K562 (cell line): ENCODE measurements around the gene GPN3. TPM values are rescaled to one million over a fixed set of nuclear protein-coding genes. Genes with fewer than 3 reads are reported as not detected.
A peak's percentile ranks its signal among the peaks of the same experiment; 100 is the strongest.

Experiments
- BRD4 ChIP-seq: fragments of 200-600 bp; sonication (generic); IDR thresholded peaks from 2 replicates; pipeline ENCODE4 v1.6.1; 2017; ENCODE audit warnings: inconsistent platforms
- CBFA2T2 ChIP-seq: fragments of 450-650 bp; conservative IDR thresholded peaks from 2 replicates; pipeline ENCODE4 v1.6.1; 2017; ENCODE audit warnings: mild to moderate bottlenecking
- PML ChIP-seq: IDR thresholded peaks from 2 replicates; pipeline ENCODE4 v1.6.1; 2012; ENCODE audit warnings: low read length, inconsistent platforms
- TAF9B ChIP-seq: fragments of 450-650 bp; IDR thresholded peaks from 2 replicates; pipeline ENCODE4 v1.6.1; 2018; ENCODE audit warnings: mild to moderate bottlenecking; ENCODE audit not compliant: partially characterized antibody
- UBTF ChIP-seq, 2 experiments: IDR thresholded peaks; 2 replicates each; pipeline ENCODE4 v1.6.1; 2012; ENCODE audit warnings: improper control_type of control experiment in 2 of 2, low read depth in 2 of 2, low read length in 2 of 2, borderline replicate concordance in 1 of 2
- ZNF140 ChIP-seq: fragments of 250-450 bp; sonication (Bioruptor Pico); IDR thresholded peaks from 2 replicates; pipeline ENCODE4 v1.8.0; 2021; ENCODE audit warnings: moderate library complexity, mild to moderate bottlenecking, inconsistent platforms
- ZNF324 ChIP-seq: fragments of 250-450 bp; sonication (Bioruptor Pico); IDR thresholded peaks from 2 replicates; pipeline ENCODE4 v1.4.0; 2020; ENCODE audit warnings: mild to moderate bottlenecking
- ZNF436 ChIP-seq: fragments of 250-450, 450-650 bp; sonication (Bioruptor Pico); formaldehyde crosslinking; IDR thresholded peaks from 2 replicates; pipeline ENCODE4 v1.7.0; 2020; ENCODE audit warnings: mild to moderate bottlenecking
- ZNF561 ChIP-seq: fragments of 450-650 bp; formaldehyde crosslinking; conservative IDR thresholded peaks from 2 replicates; pipeline ENCODE4 v1.4.0; 2020; ENCODE audit warnings: mild to moderate bottlenecking, moderate library complexity
- ZNF609 ChIP-seq: sonication (generic); formaldehyde crosslinking; IDR thresholded peaks from 2 replicates; pipeline ENCODE4 v1.8.1; 2023; ENCODE audit warnings: missing genetic modification reagents, mild to moderate bottlenecking, borderline replicate concordance
- polyA plus RNA-seq, 8 experiments: library from polyadenylated mRNA; depleted of rRNA in 4 of 8; stranded (reverse) in 5 of 8; unstranded in 3 of 8; fragments of >200 nt; fragmentation: Nextera tagmentation in 2 of 8; fragmentation: Illumina TruSeq in 1 of 8; extraction: Ambion mirVana in 2 of 8; extraction: Trizol in 1 of 8; gene quantifications; 2 replicates each; pipeline versions ENCODE4 v1.2.1 to v1.2.3, GENCODE V29; 2011 to 2014; ENCODE audit warnings: inconsistent platforms in 1 of 8, missing spikeins in 1 of 8
- total RNA-seq, 7 experiments: library from RNA; depleted of rRNA in 6 of 7; stranded (reverse); fragments of >200 nt in 6 of 7; fragmentation: Illumina TruSeq in 2 of 7; extraction: Trizol in 2 of 7; gene quantifications; 2 replicates each; pipeline versions ENCODE4 v1.2.1 to v1.2.3, GENCODE V29; 2011 to 2021; ENCODE audit warnings: low replicate concordance in 1 of 7
- TF ChIP-seq, protein P1 (sequence below): fragments of 250-450 bp; sonication (Bioruptor Pico); IDR thresholded peaks from 2 replicates; pipeline ENCODE4 v1.4.0; 2020

The GPN3 gene
- total and polyA plus RNA-seq, 9 of the 15 experiments (the other 6 are each of a cell fraction or from before 2014, with no cell fraction given), result 35.8 to 123 (median 64.2) TPM

- no peak; the same call in 1 of the 2 replicates for TF ChIP-seq ZNF609
- no peak for TF ChIP-seq BRD4
- TF ChIP-seq ZNF561 (CRISPR knock-in tag), result no peak
- 0 out of 4 replicates have a peak, but pooled peaks of 1 of the 2 experiments have one; percentile 37 for TF ChIP-seq UBTF (IDR thresholded peaks at IDR 0.05; ENCODE audit: borderline replicate concordance in 1 of 2, low read depth in 2 of 2, low read length in 2 of 2)
- TF ChIP-seq CBFA2T2, result no peak
- TF ChIP-seq ZNF324 (CRISPR knock-in tag), result no peak
- no peak for TF ChIP-seq ZNF140
- TF ChIP-seq, protein P1, sequence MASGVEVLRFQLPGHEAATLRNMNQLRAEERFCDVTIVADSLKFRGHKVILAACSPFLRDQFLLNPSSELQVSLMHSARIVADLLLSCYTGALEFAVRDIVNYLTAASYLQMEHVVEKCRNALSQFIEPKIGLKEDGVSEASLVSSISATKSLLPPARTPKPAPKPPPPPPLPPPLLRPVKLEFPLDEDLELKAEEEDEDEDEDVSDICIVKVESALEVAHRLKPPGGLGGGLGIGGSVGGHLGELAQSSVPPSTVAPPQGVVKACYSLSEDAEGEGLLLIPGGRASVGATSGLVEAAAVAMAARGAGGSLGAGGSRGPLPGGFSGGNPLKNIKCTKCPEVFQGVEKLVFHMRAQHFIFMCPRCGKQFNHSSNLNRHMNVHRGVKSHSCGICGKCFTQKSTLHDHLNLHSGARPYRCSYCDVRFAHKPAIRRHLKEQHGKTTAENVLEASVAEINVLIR, result no peak
- no peak for TF ChIP-seq TAF9B
- TF ChIP-seq PML, result peak; percentile 68
- TF ChIP-seq ZNF436 (CRISPR knock-in tag), result no peak
Observed at GRCh38 chr12:110468214-110469048, at the start of gene GPN3, which contains the start of gene FAM216A (continued).
